SK-N-SH treated with all-trans-retinoic acid at 6 μM for 48 hours (cell line): ENCODE results near the gene CRYBG3.

ENCODE experiments used
- ATAC-seq: fragments of 200-7000 bp; cut with Tn5 transposase; 3 replicates; pipeline ENCODE4 v1.9.1; 2020; ENCODE audit warnings: mild to moderate bottlenecking, moderate library complexity
- BACH2 ChIP-seq: fragments of 250-450 bp; sonication (Bioruptor Pico); IDR thresholded peaks from 2 replicates; pipeline ENCODE4 v1.9.0; 2021; ENCODE audit warnings: mild to moderate bottlenecking, borderline replicate concordance
- CREB5 ChIP-seq: fragments of 250-450 bp; sonication (Bioruptor Pico); IDR thresholded peaks from 2 replicates; pipeline ENCODE4 v1.5.1; 2020; ENCODE audit warnings: low read depth, mild to moderate bottlenecking, moderate library complexity
- CSDC2 ChIP-seq: fragments of 250-450 bp; sonication (Bioruptor Pico); IDR thresholded peaks from 2 replicates; pipeline ENCODE4 v1.5.0; 2020; ENCODE audit warnings: mild to moderate bottlenecking, moderate library complexity
- GLIS3 ChIP-seq: fragments of 250-450 bp; sonication (Bioruptor Pico); IDR thresholded peaks from 2 replicates; pipeline ENCODE4 v1.5.0; 2020; ENCODE audit warnings: mild to moderate bottlenecking, moderate library complexity
- ISL1 ChIP-seq: fragments of 250-450 bp; sonication (Bioruptor Pico); IDR thresholded peaks from 2 replicates; pipeline ENCODE4 v2.1.2; 2022; ENCODE audit warnings: mild to moderate bottlenecking, moderate library complexity
- OSR1 ChIP-seq: fragments of 250-450 bp; sonication (Bioruptor Pico); IDR thresholded peaks from 2 replicates; pipeline ENCODE4 v1.8.0; 2022; ENCODE audit warnings: moderate library complexity, mild to moderate bottlenecking, inconsistent platforms
- PATZ1 ChIP-seq: fragments of 250-450 bp; sonication (Bioruptor Pico); IDR thresholded peaks from 2 replicates; pipeline ENCODE4 v1.8.0; 2020; ENCODE audit warnings: mild to moderate bottlenecking, moderate library complexity, borderline replicate concordance
- POU6F1 ChIP-seq: fragments of 250-450 bp; sonication (Bioruptor Pico); IDR thresholded peaks from 2 replicates; pipeline ENCODE4 v1.8.0; 2021; ENCODE audit warnings: low read depth, mild to moderate bottlenecking, moderate library complexity, borderline replicate concordance
- PPARA ChIP-seq: fragments of 250-450 bp; sonication (Bioruptor Pico); IDR thresholded peaks from 2 replicates; pipeline ENCODE4 v1.5.0; 2020; ENCODE audit warnings: mild to moderate bottlenecking, borderline replicate concordance
- SNAI2 ChIP-seq: fragments of 250-450 bp; sonication (Bioruptor Pico); IDR thresholded peaks from 2 replicates; pipeline ENCODE4 v1.5.0; 2020; ENCODE audit warnings: mild to moderate bottlenecking, moderate library complexity
- TCF4 ChIP-seq: fragments of 250-450 bp; sonication (Bioruptor Pico); IDR thresholded peaks from 2 replicates; pipeline ENCODE4 v1.8.0; 2021; ENCODE audit warnings: mild to moderate bottlenecking, moderate library complexity, borderline replicate concordance
- TOX ChIP-seq: fragments of 250-450 bp; sonication (Bioruptor Pico); IDR thresholded peaks from 2 replicates; pipeline ENCODE4 v1.8.0; 2021; ENCODE audit warnings: mild to moderate bottlenecking, moderate library complexity, borderline replicate concordance
- TSHZ2 ChIP-seq: fragments of 250-450 bp; sonication (Bioruptor Pico); IDR thresholded peaks from 2 replicates; pipeline ENCODE4 v1.5.0; 2020; ENCODE audit warnings: mild to moderate bottlenecking, moderate library complexity
- ZC3H10 ChIP-seq: fragments of 250-450 bp; sonication (Bioruptor Pico); IDR thresholded peaks from 2 replicates; pipeline ENCODE4 v1.5.1; 2021; ENCODE audit warnings: mild to moderate bottlenecking, moderate library complexity
- ZFP3 ChIP-seq: fragments of 250-450 bp; sonication (Bioruptor Pico); IDR thresholded peaks from 2 replicates; pipeline ENCODE4 v1.5.0; 2020; ENCODE audit warnings: mild to moderate bottlenecking, moderate library complexity
- ZFP30 ChIP-seq: fragments of 450-650 bp; formaldehyde crosslinking; IDR thresholded peaks from 2 replicates; pipeline ENCODE4 v1.5.0; 2022; ENCODE audit warnings: mild to moderate bottlenecking, moderate library complexity
- ZNF565 ChIP-seq: fragments of 450-650 bp; formaldehyde crosslinking; conservative IDR thresholded peaks from 2 replicates; pipeline ENCODE4 v1.5.0; 2020; ENCODE audit warnings: low read depth, mild to moderate bottlenecking, moderate library complexity
- ZNF70 ChIP-seq: fragments of 450-650 bp; formaldehyde crosslinking; IDR thresholded peaks from 2 replicates; pipeline ENCODE4 v1.5.0; 2020; ENCODE audit warnings: mild to moderate bottlenecking, moderate library complexity
- ZNF8 ChIP-seq: fragments of 450-650 bp; formaldehyde crosslinking; IDR thresholded peaks from 2 replicates; pipeline ENCODE4 v1.5.0; 2020; ENCODE audit warnings: mild to moderate bottlenecking, moderate library complexity

CRYBG3 gene

GRCh38 chr3:97981886-97982285 lies 160.1 kb downstream of the CRYBG3 start:
- no peak for ATAC-seq

GRCh38 chr3:97983933-97984491 lies 162.2 kb downstream of the CRYBG3 start:
- no peak for ATAC-seq
- TF ChIP-seq BACH2 (CRISPR knock-in tag) = no peak
- TF ChIP-seq, all 23 proteins: peak for 0

More at GRCh38 chr3:97981886-97982285, 160.1 kb downstream of the CRYBG3 start:
- TF ChIP-seq POU6F1 (no peak), SNAI2 (CRISPR knock-in tag) (no peak), TSHZ2 (CRISPR knock-in tag) (no peak), ZC3H10 (CRISPR knock-in tag) (no peak), CSDC2 (CRISPR knock-in tag) (no peak), ZFP3 (CRISPR knock-in tag) (no peak), ISL1 (CRISPR knock-in tag) (no peak), ZNF565 (CRISPR knock-in tag) (no peak), OSR1 (CRISPR knock-in tag) (no peak), CREB5 (no peak)

- TF ChIP-seq BACH2 (CRISPR knock-in tag) (no peak), ZNF565 (CRISPR knock-in tag) (no peak), PATZ1 (no peak), OSR1 (CRISPR knock-in tag) (no peak), ZNF8 (CRISPR knock-in tag) (no peak), CREB5 (no peak), TOX (CRISPR knock-in tag) (no peak), TCF4 (CRISPR knock-in tag) (no peak), ZFP30 (CRISPR knock-in tag) (no peak), ISL1 (CRISPR knock-in tag) (no peak), PPARA (CRISPR knock-in tag) (no peak), GLIS3 (CRISPR knock-in tag) (no peak), ZNF70 (CRISPR knock-in tag) (no peak)
- ATAC-seq = no peak
Observed at GRCh38 chr3:97987306-97987705, 165.5 kb downstream of the CRYBG3 start.
